ENCODE measurements around the gene CFAP46. TPM values are rescaled to one million over a fixed set of nuclear protein-coding genes. Genes with fewer than 3 reads are reported as not detected.

The CFAP46 gene
- total RNA-seq = 1 to 10 TPM in 1 of 4 donors, under 1 TPM in 3; under 0.01 to 1.3 (median 0.28) TPM

DNA sequence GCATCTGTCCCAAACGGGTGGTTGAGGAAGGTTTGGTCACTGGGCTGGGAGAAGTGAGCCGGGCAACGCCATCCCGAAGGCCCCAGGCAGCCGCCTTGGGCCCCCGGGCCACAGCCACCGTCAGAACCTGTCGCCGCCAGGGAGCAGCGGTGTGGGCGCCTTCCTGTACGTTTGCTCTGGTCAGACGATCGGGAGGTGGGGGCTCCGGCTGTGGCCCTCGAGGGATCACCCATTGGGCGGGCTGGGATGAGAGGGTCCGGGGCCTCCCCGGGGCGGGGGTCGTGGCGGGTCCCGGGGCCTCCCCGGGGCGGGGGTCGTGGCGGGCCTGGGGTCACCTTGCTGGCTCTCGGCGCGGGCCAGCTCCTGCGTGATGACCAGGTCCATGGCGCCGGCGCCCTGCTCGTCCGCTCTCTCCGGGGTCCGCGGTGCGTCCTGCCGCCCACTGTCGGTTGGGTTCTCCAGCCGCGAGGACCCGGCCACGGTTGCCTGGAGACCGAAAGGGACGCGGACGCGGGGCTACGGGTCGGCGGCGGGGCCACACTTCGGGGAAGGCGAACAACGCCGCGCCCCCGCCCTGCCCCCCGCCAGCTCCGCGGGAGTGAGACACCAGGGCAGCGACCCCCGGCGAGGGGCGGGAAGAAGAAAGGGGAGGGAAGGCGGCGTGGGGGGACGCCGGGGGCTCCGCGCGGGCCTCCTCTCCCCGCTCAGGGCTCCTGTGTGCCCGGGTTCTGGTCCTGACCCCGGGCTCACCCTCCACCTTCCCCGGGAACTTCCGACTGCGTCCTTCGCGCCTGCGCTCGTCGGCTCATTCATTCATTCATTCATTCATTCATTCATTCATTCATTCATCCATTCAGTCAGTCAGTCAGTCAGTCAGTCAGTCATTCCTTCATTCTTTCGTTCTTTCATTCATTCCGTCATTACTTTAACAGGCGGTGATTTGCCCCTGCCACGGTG, at the start of gene CFAP46:
TSS of gene CFAP46 (minus strand) at position 470 of the 957 bp plus-strand sequence. CDS start at position 384, 86 bp downstream.
- Histone ChIP-seq H3K4me1 (peaks cover 13 to 19% (median 16%) of the 10 kb centered on the region in 4 donors), H3K27ac (replicated peaks in 1 of 4) (no peak within 1 kb of the TSS), H3K36me3 (no peaks in the 10 kb centered on the region), H3K27me3 (peaks cover 0 to 69% (median 18%) of the 10 kb centered on the region in 4 donors), H3K9me3 (no peaks in the 10 kb centered on the region), H3K4me3 (peak within 1 kb of the TSS; percentile 57 to 62 (median 61))
- WGBS = 1% methylated on average over 27 of the region's 90 CpGs
- intact Hi-C loops (cut with DNase I) = no loop called here
- no peak for DNase-seq (ENCODE audit: extremely low spot score)
- TF ChIP-seq EP300 (IDR thresholded peaks at IDR 0.05) (no peak), POLR2AphosphoS5 (IDR thresholded peaks at IDR 0.05) (peak in 1 of 2 donors; percentile 47), CTCF (IDR thresholded peaks at IDR 0.05) (no peak), POLR2A (IDR thresholded peaks at IDR 0.05; ENCODE audit: low read depth) (no peak)

DNA sequence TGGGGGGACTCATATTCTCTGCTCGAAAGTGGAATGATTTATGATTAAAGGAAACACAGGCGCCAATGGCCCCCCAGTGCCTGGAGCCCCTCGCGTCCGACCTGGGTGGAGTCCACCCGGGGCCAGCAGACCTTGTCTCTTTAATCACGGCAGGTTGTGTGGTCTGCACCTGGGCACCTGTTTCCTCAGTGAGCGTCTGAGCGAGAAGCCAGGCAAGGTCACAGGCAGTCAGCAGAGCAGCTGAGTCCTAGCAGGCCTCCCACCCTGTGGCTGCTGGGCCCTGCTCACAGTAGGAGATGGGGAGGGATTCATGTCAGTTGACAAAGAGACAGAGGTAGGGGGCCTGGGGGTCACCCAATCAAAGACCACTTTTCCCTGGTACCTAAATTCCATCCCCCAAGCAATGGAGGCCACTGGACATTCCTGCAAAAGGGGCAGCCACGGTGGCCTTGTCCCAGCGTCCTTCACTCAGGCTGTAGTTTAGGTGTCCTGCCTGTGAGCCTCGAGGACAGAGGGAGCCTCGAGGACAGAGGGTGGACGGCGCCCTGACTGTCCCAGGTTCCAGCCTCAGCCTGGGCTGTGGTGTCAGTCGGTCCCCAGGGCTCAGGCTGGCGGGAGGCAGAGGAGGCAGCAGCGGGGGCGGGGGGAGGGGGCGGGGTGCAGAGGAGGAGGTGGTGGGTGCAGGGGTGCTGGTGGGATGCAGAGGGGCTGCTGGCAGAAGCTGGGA, 49.5 kb upstream of the CFAP46 start:
- no peak for DNase-seq (ENCODE audit: extremely low spot score)
- H3K27me3 ChIP-seq = peaks cover 0 to 53% (median 0%) of the 10 kb centered on the region in 4 donors
- no peak for TF ChIP-seq CTCF (IDR thresholded peaks at IDR 0.05)
- no peak for TF ChIP-seq POLR2AphosphoS5 (IDR thresholded peaks at IDR 0.05)
- TF ChIP-seq EP300 (IDR thresholded peaks at IDR 0.05) = no peak
- TF ChIP-seq POLR2A (IDR thresholded peaks at IDR 0.05; ENCODE audit: low read depth) = no peak
- no peak overlapping the region for H3K27ac ChIP-seq (replicated peaks in 1 of 4)
- H3K9me3 ChIP-seq = no peaks in the 10 kb centered on the region
- intact Hi-C loops (cut with DNase I) = no loop called here
- WGBS = 79% methylated on average over 17 of the region's 20 CpGs
- H3K36me3 ChIP-seq = no peaks in the 10 kb centered on the region
- no peak overlapping the region for H3K4me3 ChIP-seq
- peaks cover 0 to 5% (median 2%) of the 10 kb centered on the region in 4 donors for H3K4me1 ChIP-seq

DNA sequence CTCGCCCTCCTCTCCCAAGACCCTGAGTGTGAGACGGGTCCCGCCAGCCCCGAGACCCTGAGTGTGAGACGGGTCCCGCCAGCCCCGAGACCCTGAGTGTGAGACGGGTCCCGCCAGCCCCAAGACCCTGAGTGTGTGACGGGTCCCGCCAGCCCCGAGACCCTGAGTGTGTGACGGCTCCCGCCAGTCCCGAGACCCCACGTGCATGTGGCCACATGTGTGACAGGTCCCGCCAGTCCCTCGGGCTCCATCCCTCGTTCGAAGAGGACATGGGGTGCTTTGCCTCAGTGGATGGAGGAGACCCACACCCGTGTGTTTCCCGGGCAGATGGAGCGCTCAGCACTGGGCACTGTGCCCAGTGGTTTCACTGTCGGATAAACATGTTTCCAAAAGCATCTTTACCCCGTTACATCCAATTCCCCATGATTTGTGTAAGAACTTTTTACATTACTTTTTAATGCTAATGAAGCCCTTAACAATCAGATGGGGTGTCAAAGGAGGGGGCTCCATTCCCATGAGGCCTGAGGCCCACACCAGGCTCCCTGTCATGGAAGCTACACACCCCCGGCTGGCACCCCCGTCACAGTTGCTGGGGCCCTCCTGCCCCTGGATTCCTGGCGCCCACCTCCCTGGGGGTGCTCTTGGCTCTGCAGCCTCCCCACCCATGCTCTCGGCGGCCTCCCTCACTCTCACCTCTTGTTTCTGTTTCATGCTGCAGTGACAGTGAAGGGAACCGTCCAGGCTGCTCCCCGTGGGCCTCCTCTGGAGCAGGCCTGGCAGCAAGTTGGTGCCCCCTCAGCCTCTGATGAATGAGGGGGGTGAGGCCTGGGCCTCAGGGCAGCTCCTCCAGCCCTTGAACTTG, 48.5 kb upstream of the CFAP46 start:
- no peak for DNase-seq (ENCODE audit: extremely low spot score)
- no peaks in the 10 kb centered on the region for H3K36me3 ChIP-seq
- intact Hi-C loops (cut with DNase I) = no loop called here
- no peaks in the 10 kb centered on the region for H3K9me3 ChIP-seq
- no peak overlapping the region for H3K27ac ChIP-seq (replicated peaks in 1 of 4)
- peaks cover 0 to 5% (median 2%) of the 10 kb centered on the region in 4 donors for H3K4me1 ChIP-seq
- 77% methylated on average over 29 of the region's 32 CpGs for WGBS
- TF ChIP-seq EP300 (IDR thresholded peaks at IDR 0.05) = no peak
- no peak for TF ChIP-seq POLR2A (IDR thresholded peaks at IDR 0.05; ENCODE audit: low read depth)
- no peak for TF ChIP-seq CTCF (IDR thresholded peaks at IDR 0.05)
- TF ChIP-seq POLR2AphosphoS5 (IDR thresholded peaks at IDR 0.05) = no peak
- no peak overlapping the region for H3K4me3 ChIP-seq
- H3K27me3 ChIP-seq = peaks cover 0 to 56% (median 0%) of the 10 kb centered on the region in 4 donors
